ENCODE data around the gene FHOD1.

FHOD1 gene

DNA sequence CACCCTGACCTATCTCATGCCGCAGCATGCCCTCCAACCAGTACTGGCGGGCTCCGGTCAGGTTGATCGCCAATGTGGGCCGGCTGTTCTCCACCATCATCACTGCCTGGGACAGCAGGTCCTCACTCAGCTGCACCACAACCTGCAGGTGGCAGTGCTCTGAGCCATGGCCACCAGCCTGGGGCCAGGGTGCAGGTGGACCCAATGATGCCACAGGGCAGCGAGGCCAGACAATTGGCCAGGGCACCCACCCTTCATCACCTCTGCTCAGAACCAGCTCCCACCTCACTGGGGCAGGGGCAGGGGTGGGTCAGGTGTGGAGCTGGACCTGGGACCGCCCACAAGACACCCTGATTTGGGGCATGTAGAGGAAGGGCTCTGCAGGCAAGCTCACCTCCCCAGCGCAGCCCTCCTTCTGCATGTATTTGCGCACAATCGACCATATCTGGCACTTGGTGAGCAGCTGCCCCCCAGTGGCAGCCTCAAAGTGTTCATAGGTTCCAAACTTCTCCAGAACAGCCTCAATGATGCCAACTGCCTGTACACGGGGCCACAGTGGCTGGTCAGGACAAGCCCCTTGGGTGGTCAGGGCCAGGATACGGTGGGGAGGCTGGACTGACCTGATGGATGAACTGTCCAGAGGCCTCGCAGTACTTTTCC lies 67.7 kb downstream of the FHOD1 start:
- in situ Hi-C loops (cut with MboI; ENCODE audit: low sequenced_read_pairs): no loop called here

Measured in HL-60/S4 treated with phorbol 12-myristate 13-acetate at 8.2 ng/mL for 4 days and 3 days (cell line).